Spleen (tissue), 11 donors: ENCODE data around the gene C16orf95. TPM values are rescaled to one million over a fixed set of nuclear protein-coding genes. Genes with fewer than 3 reads are reported as not detected.

Experiments used
- DNase-seq: peaks from one replicate; pipeline ENCODE4 v3.0.0-alpha.2; 2020
- H3K27ac ChIP-seq, 8 donors: fragments of 200-600 bp; sonication (generic) in 7 of 8; 1 replicate in 4 of 8; 2 replicates in 4 of 8; pipeline versions ENCODE4 v1.5.0 to v1.8.0; 2016 to 2021; ENCODE audit warnings: inconsistent platforms in 4 of 8, mild to moderate bottlenecking in 4 of 8, moderate library complexity in 1 of 8
- H3K27me3 ChIP-seq, 7 donors: fragments of 200-600 bp; sonication (generic) in 6 of 7; replicated peaks in 1 of 7; 1 replicate in 4 of 7; 2 replicates in 3 of 7; pipeline versions ENCODE4 v1.5.0 to v1.8.0; 2016 to 2021; ENCODE audit warnings: inconsistent platforms in 3 of 7, mild to moderate bottlenecking in 1 of 7
- H3K36me3 ChIP-seq, 6 donors: fragments of 200-600 bp; sonication (generic) in 5 of 6; 1 replicate in 4 of 6; 2 replicates in 2 of 6; pipeline versions ENCODE4 v1.5.0 to v1.8.0; 2016 to 2021; ENCODE audit warnings: inconsistent platforms in 2 of 6
- H3K4me1 ChIP-seq, 6 donors: fragments of 200-600 bp; sonication (generic) in 5 of 6; 1 replicate in 3 of 6; 2 replicates in 3 of 6; pipeline versions ENCODE4 v1.5.0 to v1.8.0; 2016 to 2021; ENCODE audit warnings: inconsistent platforms in 3 of 6
- H3K4me3 ChIP-seq, 8 donors: fragments of 200-600 bp; sonication (generic) in 7 of 8; 1 replicate in 4 of 8; 2 replicates in 4 of 8; pipeline versions ENCODE4 v1.5.0 to v1.8.0; 2016 to 2021; ENCODE audit warnings: inconsistent platforms in 4 of 8, mild to moderate bottlenecking in 4 of 8, moderate library complexity in 2 of 8
- H3K9me3 ChIP-seq, 8 donors: fragments of 200-600 bp; sonication (generic) in 7 of 8; 1 replicate in 4 of 8; 2 replicates in 4 of 8; pipeline versions ENCODE4 v1.5.0 to v1.8.0; 2016 to 2021; ENCODE audit warnings: inconsistent platforms in 4 of 8
- POLR2A ChIP-seq, 3 donors: fragments of 450-650 bp; IDR thresholded peaks; one replicate each; pipeline ENCODE4 v1.5.1; 2017; ENCODE audit warnings: antibody characterized with exemption in 3 of 3, mild to moderate bottlenecking in 1 of 3
- POLR2AphosphoS5 ChIP-seq, 3 donors: sonication (generic); formaldehyde crosslinking; IDR thresholded peaks; one replicate each; pipeline ENCODE4 v1.5.1; 2017; ENCODE audit warnings: antibody characterized with exemption in 3 of 3
- WGBS, 5 donors: extraction: QIAGEN DNeasy Blood & Tissue Kit in 3 of 5; methylation state at CpG; one replicate each; pipeline versions ENCODE4 v1.1.5 to v1.1.7; 2013 to 2018; 5-methylcytosine and 5-hydroxymethylcytosine counted together
- intact Hi-C: fragments of 100-400 bp; cut with DNase I; formaldehyde crosslinking; loops from one replicate; pipeline ENCODE4 v1.15.0; 2023; ENCODE audit warnings: low total_unique reads
- polyA plus RNA-seq, 3 donors: library from polyadenylated mRNA; stranded (reverse); fragments of 200-250 nt; gene quantifications; one replicate each; pipeline ENCODE4 v1.2.1, GENCODE V29; 2013
- total RNA-seq, 7 donors: library from RNA; depleted of rRNA in 3 of 7; stranded (reverse); fragments of >200 nt in 3 of 7; fragmentation: NEBNext Ultra II Directional in 4 of 7; extraction: Animal tissue kit (Norgen Biotek cat#: 25700) in 4 of 7; gene quantifications; one replicate each; pipeline versions ENCODE4 v1.1.0 to v1.2.1, GENCODE V29; 2016 to 2021
- TF ChIP-seq, protein P1 (sequence below), 11 experiments: fragments of 200-600 bp in 7 of 11; fragments of 450-650 bp in 4 of 11; sonication (generic) in 4 of 11; IDR thresholded peaks in 8 of 11; conservative IDR thresholded peaks in 3 of 11; 1 replicate in 7 of 11; 2 replicates in 4 of 11; pipeline versions ENCODE4 v1.4.0 to v1.8.0; 2016 to 2021; ENCODE audit warnings: antibody characterized with exemption in 11 of 11, inconsistent platforms in 4 of 11, mild to moderate bottlenecking in 1 of 11
- donor health status: healthy with polysubstance abuse.
- donor health status: DM: no; HTN: no; CAD: no; lungs with moderate emphysema.
- donor health status: DM: no; HTN: no; CAD: no.
- donor health status: Bipolar disorder and iron deficiency.
- donor health status: healthy.
- donor health status: DM: no; HTN: no; CAD: no.
- donor health status: DM: yes; HTN: yes; CAD: no.

Gene C16orf95
- total and polyA plus RNA-seq, 10 donors = 1.0 to 2.9 (median 2.1) TPM; not detected in 2

DNA sequence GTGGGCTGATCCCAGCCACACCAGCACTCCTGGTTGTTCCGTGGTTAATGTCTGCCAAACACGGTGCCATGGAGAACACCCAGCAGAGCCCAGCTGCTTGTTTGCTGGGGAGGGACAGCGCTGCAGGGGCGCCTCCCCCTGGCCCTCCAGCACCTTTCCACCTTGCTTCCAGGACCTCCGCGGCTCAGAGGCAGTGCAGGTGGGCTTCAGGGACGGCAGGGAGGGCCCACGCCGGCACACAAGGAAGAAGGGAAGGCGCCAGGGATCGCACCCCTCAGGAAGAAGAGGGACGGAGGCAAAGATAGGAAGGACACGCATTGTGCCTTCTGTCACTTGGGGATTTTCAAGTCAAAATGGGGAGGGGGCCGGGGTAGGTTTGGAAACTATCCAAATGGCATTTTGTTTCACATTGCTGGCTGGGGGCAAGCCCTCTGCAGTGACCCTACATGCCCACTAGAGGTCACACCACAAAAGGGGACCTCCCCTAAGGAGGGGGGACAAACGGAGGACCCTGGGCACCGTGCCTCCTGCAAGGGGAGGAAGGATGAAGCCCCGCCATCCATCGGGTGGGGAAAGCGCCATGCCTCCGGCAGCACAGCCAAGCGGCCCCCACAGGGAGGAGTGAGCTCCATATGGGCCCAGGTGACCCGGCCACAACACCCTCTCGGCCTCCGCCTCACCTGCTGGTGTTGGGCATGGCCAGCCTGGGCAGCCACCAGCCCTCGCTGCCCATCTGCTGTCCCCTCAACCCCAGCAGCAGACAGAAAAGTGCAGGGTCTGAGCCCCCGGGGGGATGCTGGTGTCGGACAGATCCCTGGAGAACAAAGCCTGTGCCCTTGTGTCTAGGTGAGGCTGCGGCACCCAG lies 7.5 kb upstream of the C16orf95 start:
- WGBS, 5 donors = 55 to 63% (median 57%) methylated on average over 18 to 28 of the region's 28 CpGs
- H3K36me3 ChIP-seq = peaks cover 0 to 28% (median 13%) of the 10 kb centered on the region in 6 donors
- H3K27ac ChIP-seq = no peak overlapping the region
- peak; percentile 84 for DNase-seq
- peaks cover 3 to 13% (median 8%) of the 10 kb centered on the region in 6 donors for H3K4me1 ChIP-seq
- TF ChIP-seq POLR2AphosphoS5 (IDR thresholded peaks at IDR 0.05) (peak in 2 of 3 donors; percentile 28 to 53), POLR2A (IDR thresholded peaks at IDR 0.05) (no peak)
- TF ChIP-seq, protein P1, sequence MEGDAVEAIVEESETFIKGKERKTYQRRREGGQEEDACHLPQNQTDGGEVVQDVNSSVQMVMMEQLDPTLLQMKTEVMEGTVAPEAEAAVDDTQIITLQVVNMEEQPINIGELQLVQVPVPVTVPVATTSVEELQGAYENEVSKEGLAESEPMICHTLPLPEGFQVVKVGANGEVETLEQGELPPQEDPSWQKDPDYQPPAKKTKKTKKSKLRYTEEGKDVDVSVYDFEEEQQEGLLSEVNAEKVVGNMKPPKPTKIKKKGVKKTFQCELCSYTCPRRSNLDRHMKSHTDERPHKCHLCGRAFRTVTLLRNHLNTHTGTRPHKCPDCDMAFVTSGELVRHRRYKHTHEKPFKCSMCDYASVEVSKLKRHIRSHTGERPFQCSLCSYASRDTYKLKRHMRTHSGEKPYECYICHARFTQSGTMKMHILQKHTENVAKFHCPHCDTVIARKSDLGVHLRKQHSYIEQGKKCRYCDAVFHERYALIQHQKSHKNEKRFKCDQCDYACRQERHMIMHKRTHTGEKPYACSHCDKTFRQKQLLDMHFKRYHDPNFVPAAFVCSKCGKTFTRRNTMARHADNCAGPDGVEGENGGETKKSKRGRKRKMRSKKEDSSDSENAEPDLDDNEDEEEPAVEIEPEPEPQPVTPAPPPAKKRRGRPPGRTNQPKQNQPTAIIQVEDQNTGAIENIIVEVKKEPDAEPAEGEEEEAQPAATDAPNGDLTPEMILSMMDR (IDR thresholded peaks at IDR 0.05 in 8 of 11, conservative IDR thresholded peaks at IDR 0.05 in 3 of 11) = peak; percentile 70 to 91 (median 84)
- H3K4me3 ChIP-seq = no peak overlapping the region
- intact Hi-C loops = no loop called here
- H3K27me3 ChIP-seq = no peaks in the 10 kb centered on the region
- no peaks in the 10 kb centered on the region for H3K9me3 ChIP-seq

DNA sequence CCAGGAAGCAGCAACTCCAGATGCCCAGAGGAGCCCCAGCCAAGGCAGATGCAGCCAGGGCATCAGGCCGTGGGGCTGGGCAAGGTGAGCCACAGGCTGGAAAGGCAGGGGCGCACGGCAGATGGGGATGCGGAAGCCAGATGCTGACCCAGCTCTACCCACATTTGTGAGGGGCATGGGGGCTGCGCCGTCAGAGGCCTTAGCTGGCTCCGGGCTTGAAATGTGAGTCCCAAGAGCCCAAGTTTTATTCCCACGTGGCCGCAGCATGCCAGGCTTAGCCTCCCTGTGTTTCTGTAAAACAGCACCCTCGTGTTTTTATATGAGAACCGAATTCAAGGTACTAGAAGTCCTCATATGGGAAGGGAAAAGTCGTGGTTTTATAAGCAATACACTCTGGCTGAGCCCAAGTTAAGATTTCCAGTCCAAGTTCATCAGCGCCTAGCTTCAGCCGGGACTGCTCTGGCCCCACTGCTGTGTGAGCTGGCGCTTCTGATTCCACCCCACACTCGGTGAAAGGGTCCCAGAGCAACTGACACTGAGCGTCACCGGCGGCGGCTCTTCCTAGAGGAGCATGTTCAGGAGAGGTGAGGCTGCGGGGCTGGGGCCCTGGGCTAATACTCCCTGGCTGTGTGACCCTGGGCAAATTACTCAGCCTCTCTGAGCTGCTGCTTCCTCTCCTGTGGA lies 6.7 kb upstream of the C16orf95 start:
- peaks cover 0 to 20% (median 6%) of the 10 kb centered on the region in 6 donors for H3K36me3 ChIP-seq
- H3K4me3 ChIP-seq = no peak overlapping the region
- intact Hi-C loops = no loop called here
- peaks cover 3 to 14% (median 8%) of the 10 kb centered on the region in 6 donors for H3K4me1 ChIP-seq
- peak; percentile 54 for DNase-seq
- WGBS, 5 donors = 90 to 95% (median 93%) methylated on average over 18 to 21 of the region's 21 CpGs
- TF ChIP-seq, protein P1 (IDR thresholded peaks at IDR 0.05 in 8 of 11, conservative IDR thresholded peaks at IDR 0.05 in 3 of 11) = no peak
- no peak for TF ChIP-seq POLR2AphosphoS5 (IDR thresholded peaks at IDR 0.05)
- no peak for TF ChIP-seq POLR2A (IDR thresholded peaks at IDR 0.05)
- H3K27me3 ChIP-seq = no peaks in the 10 kb centered on the region
- no peaks in the 10 kb centered on the region for H3K9me3 ChIP-seq
- H3K27ac ChIP-seq = no peak overlapping the region

DNA sequence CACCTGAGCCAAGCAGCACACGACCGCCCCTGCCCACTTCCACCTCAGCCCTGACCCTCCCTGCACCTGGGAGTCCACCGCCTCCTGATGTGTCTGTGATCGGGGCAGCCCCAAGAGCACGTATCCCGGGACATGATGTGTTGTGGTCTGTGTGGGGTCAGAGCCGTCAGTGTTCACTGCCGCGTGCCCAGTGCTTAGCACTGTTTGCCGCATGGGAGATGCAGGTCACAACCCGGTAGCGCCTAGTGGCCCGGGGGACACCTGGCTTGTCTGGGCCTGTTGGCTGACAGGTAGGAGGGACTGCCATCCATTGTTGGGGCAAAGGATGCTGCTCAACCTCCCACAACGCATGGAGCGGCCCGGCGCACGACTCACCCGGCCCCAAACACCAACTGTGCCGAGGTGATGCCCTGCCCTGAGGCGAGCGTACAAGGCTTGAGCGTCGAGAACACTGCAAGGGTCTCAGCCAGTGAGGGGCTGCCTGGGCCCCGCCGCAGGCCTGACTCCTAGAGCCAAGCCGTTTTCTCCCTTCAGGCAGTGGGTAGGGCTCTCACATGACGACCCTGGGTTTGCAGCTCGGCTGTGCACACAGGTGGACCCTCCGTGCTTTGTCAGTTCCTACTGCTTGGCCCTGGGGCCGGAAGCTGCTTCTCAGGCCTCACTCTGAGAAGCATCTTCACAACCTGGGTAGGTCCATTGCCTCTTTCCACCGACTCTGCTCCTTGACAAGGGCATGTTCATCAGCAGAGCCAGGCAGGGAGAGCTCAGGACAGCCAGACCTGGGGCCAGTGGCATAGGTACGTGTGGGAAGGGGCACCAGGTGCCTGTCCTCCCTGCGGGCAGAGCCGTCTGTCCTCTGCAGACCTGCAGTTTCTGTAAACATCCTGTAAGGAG lies 5.9 kb upstream of the C16orf95 start:
- TF ChIP-seq, protein P1 (IDR thresholded peaks at IDR 0.05 in 8 of 11, conservative IDR thresholded peaks at IDR 0.05 in 3 of 11) = no peak
- TF ChIP-seq POLR2AphosphoS5 (IDR thresholded peaks at IDR 0.05) = no peak
- no peak for TF ChIP-seq POLR2A (IDR thresholded peaks at IDR 0.05)
- H3K27ac ChIP-seq = no peak overlapping the region
- no peaks in the 10 kb centered on the region for H3K27me3 ChIP-seq
- H3K36me3 ChIP-seq = peaks cover 0 to 12% (median 1%) of the 10 kb centered on the region in 6 donors
- 92 to 94% (median 92%) methylated on average over 19 to 35 of the region's 35 CpGs for WGBS, 5 donors
- peaks cover 7 to 22% (median 13%) of the 10 kb centered on the region in 6 donors for H3K4me1 ChIP-seq
- peak; percentile 64 for DNase-seq
- intact Hi-C loops = no loop called here
- no peaks in the 10 kb centered on the region for H3K9me3 ChIP-seq
- H3K4me3 ChIP-seq = no peak overlapping the region
